Fibroblast of skin of left quadriceps (primary cell): ENCODE results near the gene EEFSEC.

Experiments used
- DNase-seq, 2 experiments: peaks; one replicate each; pipeline ENCODE4 v3.0.0-alpha.2; 2013; ENCODE audit warnings: low read depth in 2 of 2

The EEFSEC gene

DNA sequence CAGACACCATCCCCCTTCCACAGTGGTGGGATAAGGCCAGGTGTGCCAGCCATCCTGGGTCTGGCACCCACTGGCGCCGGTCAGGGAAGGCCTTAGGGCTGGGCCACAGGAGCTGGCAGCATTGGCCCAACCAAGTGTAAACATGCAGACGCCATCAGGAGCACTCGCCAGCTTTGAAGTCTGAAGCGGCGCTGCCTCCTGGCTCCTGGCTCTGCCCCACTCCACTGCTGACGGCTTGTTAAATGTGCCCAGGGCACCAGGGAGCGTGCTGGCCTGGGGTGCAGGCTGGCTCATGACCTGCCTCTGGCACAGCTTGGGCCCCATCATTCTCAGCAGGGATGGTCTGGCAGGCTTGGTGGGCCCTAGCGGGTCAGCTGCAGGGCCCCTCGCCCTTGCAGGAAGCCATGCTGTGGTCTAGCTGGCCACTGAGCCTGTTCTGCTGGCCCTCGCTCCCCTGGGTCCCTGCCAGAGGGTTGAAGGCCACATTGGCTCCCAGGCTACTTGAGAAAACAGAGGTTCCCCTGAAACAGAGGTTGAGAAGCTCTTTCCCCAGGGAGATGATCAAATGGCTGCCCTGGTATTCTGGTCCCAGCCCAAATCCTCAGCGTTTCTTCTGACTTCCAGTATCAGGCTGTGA, 196.8 kb downstream of the EEFSEC start:
- no peak for DNase-seq

- DNase-seq = no peak
These were observed 198.3 kb downstream of the EEFSEC start for GRCh38 chr3:128351546-128351945.

- no peak for DNase-seq
These were observed 199.0 kb downstream of the EEFSEC start for GRCh38 chr3:128352326-128352725.

- no peak for DNase-seq
These were observed 200.2 kb downstream of the EEFSEC start for GRCh38 chr3:128353361-128353965.

DNA sequence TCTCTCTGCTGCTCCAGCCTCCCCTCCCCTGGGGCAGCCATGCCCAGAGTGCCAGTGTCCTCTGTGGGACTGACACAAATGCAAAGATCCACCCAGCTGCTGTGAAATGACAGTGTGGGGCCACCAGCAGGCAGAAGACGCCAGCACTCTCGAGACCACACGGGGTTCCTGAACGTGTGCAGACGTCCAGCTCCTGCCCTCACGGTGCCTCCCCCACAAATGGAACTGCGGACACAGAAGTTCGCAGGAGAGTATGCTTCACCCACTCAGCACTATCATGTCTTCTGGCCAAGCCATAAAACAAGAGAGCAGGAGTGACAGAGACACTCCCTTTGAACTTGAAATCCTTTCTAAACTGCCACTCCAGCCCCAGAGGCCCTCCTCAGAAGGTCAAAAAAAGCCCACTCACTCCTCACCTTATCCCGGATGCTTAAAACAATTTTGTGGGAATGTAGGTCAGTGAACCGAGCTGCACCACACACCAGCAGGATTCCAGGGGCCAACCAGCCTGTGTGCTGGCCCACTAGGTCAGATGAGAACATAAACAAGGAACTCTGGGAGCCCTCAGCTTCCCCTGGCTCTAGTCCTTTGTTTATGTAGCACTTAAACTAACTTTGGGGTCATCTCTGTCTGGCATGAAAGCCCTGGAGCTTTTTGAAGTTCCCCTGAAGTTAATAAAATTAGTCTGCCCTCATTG, 200.9 kb downstream of the EEFSEC start:
- DNase-seq = no peak

DNA sequence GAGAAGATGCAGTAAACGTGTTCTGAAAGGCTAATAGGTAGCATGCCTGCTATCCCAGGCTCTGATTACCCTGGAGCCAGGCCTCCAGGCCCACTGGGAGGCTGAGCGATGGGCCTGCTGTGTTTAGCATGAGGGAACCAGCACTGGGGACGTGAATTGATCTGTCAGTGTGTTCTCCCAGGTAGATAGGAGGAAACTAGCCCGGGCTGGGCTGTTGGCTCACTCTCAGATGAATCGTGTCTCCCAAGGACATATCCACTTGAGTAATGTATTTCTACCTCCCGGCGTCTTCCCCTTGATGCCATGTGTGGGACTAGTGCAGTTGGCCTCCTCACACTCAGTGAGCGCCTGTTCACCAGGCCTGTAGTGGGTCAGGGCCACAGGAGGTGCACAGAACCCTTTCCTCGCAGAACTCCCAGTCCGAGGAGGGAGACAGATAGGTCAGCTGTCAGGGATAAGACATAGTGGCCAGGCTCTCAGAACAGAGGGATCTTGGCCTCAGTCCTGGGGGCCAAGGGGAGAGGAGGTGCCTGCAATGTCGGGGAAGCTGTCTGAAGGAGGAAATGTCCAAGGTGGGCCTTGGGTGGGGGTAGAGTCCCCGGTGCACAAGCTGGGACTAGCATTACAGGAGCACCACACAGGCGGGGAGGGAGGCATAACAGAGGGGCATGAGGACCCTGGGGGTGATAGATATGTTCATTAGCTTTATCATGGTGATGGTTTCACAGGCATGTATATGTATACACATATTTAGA, 201.7 kb downstream of the EEFSEC start:
- no peak for DNase-seq

DNA sequence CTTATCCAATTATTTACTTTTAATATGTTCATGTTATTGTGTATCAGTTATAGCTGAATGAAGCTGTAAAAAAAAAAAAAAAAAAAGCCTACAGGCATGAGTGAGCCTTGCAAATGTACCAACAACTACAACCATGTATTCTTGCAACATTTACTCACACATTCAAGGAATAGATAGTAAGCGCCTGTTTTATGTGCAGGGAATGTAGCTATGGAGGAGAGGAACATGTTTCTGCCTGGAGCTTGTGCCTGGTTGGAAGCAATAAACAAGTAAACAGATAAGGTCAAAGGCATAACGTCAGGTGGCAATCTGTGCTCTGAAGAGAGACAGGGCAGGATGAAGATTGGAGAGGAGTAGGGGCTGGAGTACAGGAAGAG, 202.2 kb downstream of the EEFSEC start:
- DNase-seq = no peak

DNA sequence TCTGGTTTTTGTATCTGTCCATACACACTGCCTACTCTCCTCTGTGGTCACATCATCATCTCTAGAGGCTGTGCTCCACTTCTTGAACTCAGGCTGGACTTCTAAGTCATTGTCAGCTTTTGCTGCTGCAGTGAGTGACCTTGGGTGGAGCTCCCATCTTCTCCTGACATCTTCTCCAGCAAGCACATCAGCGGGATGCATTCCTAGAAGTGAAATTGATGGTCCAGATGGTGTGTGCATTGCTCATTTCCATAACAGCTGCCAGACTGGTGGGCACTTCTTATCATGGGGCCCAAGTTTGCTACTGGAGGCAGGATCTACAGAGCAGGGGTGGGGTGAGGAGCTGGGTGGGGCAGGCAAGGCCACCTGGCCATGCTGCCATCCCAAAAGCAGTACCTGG, 203.5 kb downstream of the EEFSEC start:
- DNase-seq = no peak

GRCh38 chr3:128357538-128357937, 204.3 kb downstream of the EEFSEC start:
- DNase-seq = no peak

DNA sequence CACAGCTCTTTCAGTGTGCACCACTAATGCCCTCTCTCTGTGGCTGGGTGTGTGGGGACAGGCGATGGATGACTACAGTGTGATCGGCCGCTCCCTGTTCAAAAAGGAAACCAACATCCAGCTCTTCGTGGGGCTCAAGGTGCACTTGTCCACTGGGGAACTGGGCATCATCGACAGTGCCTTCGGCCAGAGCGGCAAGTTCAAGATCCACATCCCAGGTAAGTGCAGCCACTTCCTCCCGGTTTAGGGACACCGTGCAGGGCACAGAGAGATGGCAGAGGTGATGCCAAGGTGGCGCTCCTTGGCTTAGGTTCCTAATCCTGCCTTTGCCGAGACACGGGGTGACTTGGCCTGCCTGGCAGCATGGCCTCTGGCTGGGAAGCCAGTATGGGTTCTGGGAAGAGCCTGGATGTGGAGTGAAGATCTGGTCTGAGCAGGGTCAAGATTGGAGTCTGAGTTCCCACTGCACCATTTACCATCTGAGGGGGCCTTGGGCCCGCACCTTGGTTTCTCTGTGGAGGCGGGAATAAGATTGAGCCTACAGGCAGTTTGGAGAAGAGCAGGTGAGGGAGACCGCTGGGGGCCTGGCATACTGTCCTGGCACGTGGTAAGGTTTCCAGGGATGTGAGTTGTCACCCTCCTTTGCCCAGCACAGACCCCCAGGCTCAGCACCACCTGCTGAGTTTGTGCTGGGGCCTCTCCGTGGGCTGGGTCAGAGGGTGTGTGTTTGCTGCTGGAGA, 205.0 kb downstream of the EEFSEC start:
- no peak for DNase-seq

DNA sequence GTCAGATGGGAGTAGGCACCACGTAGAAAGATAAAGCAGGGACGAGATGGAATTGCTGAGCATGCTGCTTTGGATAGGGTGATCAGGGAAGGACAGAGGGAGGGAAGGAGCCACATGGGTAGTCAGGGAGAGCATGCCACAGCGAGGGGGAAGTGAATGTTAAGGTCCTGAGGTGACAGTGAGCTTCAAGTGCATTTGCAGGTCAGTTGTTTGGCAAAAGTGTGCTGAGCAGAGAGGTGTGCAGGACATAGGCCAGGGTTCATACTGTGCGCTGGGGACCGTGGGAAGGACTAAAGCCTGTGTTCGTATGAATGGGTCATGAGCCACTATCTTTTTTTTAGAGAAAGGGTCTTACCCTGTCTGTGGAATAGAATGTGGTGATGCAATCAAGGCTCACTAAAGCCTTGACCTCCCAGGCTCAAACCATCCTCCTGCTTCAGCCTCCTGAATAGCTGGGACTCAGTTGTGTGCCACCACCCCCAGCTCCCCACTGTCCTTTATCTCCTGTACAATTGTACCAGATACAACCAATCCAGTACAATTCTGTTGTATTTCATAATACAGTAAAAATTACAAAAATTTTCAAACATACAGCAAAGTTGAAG, 205.9 kb downstream of the EEFSEC start:
- no peak for DNase-seq

GRCh38 chr3:128359846-128360642, 206.8 kb downstream of the EEFSEC start:
- no peak for DNase-seq

- DNase-seq = no peak
These were observed 207.5 kb downstream of the EEFSEC start for GRCh38 chr3:128360705-128361271.

- no peak for DNase-seq
These were observed 209.0 kb downstream of the EEFSEC start for GRCh38 chr3:128362026-128362965.

DNA sequence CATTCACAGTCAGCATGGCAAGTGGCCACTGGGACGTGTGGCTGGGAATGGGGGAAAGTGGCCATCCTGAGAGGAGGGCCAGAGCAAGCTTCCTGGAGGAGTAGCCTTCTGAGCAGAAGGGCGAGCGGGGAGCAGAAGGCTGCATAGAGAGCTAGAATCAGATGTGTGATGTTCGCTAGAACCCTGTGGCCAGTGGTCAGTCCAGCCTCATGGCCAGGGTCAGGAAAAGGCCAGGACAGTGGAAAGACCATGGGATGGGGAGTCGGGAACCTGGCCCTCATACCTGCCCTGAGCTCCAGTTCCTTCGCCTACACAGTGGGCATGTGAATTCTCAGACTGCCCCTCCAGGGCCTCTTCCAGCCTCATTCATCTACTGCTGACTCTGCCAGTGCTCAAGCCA, 211.0 kb downstream of the EEFSEC start:
- DNase-seq = no peak

GRCh38 chr3:128364808-128365360, 211.6 kb downstream of the EEFSEC start:
- DNase-seq = no peak

- no peak for DNase-seq
These were observed 212.9 kb downstream of the EEFSEC start for GRCh38 chr3:128366136-128366535.

- no peak for DNase-seq
These were observed 213.4 kb downstream of the EEFSEC start for GRCh38 chr3:128366652-128367051.

DNA sequence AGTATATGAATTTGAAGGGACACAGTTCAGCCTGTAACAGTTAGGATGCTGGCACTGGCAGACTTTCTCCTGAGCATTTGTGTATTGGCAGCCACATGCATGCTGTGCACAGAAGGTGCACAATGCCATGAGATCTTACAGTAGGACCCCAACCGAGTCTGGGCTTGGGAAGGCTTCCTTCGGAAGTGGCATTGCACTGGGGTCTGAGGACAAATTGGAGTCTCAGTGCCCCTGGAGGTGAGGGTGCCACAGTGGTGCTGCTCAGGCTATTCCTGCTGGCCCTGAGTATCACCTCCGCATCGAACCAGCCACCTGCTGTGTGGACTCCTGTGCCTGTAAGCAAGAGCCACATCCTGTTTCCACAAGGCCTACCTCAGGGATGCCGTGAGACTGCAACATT, 213.9 kb downstream of the EEFSEC start:
- no peak for DNase-seq
